Choroid plexus epithelial cell (primary cell): Measurements from ENCODE around the gene COX7B.
A peak's percentile ranks its signal among the peaks of the same experiment; 100 is the strongest.

Source experiments
- DNase-seq: peaks from one replicate; pipeline ENCODE4 v3.0.0-alpha.2; 2010; ENCODE audit warnings: low read depth
- H3K4me3 ChIP-seq: 2 replicates; pipeline ENCODE4 v1.5.1; 2011; ENCODE audit warnings: low read depth, mild to moderate bottlenecking, control low read depth, low read length, moderate library complexity
- TF ChIP-seq, protein P1 (sequence below): conservative IDR thresholded peaks from 2 replicates; pipeline ENCODE4 v1.5.1; 2011; ENCODE audit warnings: low read depth, mild to moderate bottlenecking, control low read depth, inconsistent platforms, low read length, moderate library complexity

Gene COX7B

DNA sequence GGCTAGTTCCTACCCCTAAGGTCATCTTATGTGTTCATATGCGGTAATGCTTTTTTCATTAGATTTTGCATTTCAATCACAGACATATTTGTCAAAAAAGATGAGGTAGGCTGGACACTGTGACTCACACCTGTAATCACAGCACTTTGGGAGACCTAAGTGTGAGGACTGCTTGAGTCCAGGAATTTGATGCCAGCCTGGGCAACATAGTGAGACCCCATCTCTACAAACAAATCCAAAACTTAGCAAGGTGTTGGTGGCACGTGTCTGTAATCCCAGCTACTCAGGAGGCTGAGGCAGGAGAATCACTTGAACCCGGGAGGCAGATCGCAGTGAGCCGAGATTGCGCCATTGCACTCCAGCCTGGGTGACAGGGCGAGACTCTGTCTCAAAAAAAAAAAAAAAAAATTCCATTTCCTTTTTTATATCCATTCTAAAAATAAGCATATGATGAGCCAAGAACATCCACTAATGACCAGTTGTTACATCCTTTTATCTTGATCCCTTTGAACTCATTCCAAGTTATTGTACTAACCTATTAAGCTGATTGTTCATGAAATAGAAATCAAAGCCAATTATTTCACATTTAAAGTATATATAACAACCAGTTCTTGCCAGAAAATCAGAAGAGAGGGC, 46.8 kb downstream of the COX7B start:
- DNase-seq: no peak

DNA sequence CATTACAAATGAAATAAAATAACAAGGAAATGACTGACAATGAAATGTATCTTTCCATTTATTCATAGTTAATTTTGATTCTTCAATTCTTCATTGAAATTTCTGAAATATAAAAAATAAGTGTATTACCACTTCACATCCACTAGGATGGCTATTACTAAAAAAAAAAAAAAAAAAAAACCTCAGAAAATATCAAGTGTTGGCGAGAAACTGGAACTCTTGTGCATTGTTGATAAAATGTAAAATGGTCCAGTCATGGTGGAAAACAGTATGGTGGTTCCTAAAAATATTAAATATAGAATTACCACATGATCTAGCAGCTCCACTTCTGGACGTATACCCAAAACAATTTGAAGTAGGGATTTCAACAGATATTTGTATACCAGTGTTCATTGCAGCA, 47.3 kb downstream of the COX7B start:
- TF ChIP-seq, protein P1, sequence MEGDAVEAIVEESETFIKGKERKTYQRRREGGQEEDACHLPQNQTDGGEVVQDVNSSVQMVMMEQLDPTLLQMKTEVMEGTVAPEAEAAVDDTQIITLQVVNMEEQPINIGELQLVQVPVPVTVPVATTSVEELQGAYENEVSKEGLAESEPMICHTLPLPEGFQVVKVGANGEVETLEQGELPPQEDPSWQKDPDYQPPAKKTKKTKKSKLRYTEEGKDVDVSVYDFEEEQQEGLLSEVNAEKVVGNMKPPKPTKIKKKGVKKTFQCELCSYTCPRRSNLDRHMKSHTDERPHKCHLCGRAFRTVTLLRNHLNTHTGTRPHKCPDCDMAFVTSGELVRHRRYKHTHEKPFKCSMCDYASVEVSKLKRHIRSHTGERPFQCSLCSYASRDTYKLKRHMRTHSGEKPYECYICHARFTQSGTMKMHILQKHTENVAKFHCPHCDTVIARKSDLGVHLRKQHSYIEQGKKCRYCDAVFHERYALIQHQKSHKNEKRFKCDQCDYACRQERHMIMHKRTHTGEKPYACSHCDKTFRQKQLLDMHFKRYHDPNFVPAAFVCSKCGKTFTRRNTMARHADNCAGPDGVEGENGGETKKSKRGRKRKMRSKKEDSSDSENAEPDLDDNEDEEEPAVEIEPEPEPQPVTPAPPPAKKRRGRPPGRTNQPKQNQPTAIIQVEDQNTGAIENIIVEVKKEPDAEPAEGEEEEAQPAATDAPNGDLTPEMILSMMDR: no peak
- DNase-seq: no peak
- no peak overlapping the region for H3K4me3 ChIP-seq

More for the DNA sequence above, 46.8 kb downstream of the COX7B start:
- H3K4me3 ChIP-seq: no peak overlapping the region
- TF ChIP-seq, protein P1: no peak

DNA sequence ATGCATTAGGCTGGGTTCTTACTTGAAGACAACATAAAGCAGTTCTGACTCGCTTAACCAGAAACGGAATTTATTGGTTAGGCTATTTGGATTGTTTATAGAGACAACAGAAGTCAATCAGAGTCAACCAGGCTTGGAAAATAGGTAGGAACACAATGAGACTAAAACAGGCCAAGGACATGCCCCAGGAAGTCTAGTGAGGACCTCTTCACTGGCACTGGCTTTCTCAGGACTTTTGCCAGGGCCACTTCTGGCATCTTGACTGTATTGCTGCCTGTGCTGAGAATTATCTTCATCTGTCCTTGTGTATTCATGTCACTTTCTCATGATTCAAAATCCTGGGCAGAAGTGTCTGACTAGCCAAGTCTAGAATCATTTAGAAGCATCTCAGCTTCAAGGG, 50.6 kb downstream of the COX7B start:
- TF ChIP-seq, protein P1: no peak
- no peak overlapping the region for H3K4me3 ChIP-seq
- DNase-seq: no peak

DNA sequence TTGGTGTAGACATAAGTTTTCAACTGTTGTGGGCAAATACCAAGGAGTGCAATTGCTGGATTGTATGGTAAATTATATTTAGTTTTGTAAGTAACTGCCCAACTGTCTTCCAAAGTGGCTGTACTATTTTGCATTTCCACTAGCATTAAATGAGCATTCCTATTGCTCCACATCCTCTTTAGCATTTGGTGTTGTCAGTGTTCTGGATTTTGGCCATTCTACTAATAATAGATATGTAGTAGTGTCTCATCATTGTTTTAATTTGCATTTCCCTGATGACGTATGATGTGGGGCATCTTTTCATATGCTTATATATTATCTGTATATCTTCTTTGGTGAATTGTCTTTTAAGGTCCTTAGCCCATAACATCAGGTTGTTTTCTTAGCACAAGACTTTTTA, 52.9 kb downstream of the COX7B start:
- H3K4me3 ChIP-seq: no peak overlapping the region
- DNase-seq: no peak
- TF ChIP-seq, protein P1: no peak

DNA sequence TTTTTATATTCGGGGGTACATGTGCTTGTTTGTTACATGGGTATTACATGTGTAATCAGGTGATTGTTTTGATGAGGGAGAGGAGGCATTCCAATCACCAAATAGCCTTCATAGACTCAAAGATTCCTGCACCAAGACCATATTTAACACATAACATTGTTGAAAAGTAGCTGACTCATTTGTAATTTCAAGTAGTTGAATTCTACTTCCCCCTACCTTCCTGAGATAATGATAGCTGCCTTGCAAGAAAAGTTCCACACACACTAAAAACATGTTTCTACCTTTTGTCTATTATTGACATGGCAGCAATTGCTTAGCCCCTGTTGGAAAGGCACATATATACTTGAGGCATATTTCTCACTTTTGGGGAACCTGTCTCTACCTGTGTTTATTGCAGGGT, 54.0 kb downstream of the COX7B start:
- DNase-seq: peak; percentile 10
- H3K4me3 ChIP-seq: no peak overlapping the region

DNA sequence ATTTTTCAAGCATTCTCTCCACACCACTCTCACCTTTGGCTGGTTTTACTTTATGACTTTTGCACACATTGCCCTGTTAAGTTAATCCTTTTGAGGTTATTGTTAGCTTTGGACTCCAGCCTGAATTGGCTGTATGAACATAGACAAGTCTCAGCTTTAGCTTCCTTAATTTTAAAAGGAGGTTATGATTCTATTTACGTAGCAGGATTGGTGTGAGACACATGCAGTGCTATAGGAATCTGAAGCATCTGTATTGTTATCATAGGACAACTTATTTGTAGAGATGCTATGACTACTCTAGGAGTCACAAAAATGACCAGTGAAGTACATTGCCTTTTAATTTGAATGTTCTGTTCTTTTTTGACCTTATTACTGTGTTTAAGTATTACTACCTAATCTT, 54.4 kb downstream of the COX7B start:
- peak; percentile 54 for DNase-seq
- no peak overlapping the region for H3K4me3 ChIP-seq
- TF ChIP-seq, protein P1: no peak

More for the DNA sequence above, 54.0 kb downstream of the COX7B start:
- TF ChIP-seq, protein P1: no peak
